SK-N-SH treated with all-trans-retinoic acid at 6 μM for 48 hours (cell line): ENCODE results near the gene ARHGAP18.

ENCODE experiments used
- ATAC-seq: fragments of 200-7000 bp; cut with Tn5 transposase; 3 replicates; pipeline ENCODE4 v1.9.1; 2020; ENCODE audit warnings: mild to moderate bottlenecking, moderate library complexity
- ARNTL ChIP-seq: fragments of 450-650 bp; formaldehyde crosslinking; IDR thresholded peaks from 2 replicates; pipeline ENCODE4 v1.5.0; 2020; ENCODE audit warnings: low read depth, mild to moderate bottlenecking, moderate library complexity, borderline replicate concordance
- BACH2 ChIP-seq: fragments of 250-450 bp; sonication (Bioruptor Pico); IDR thresholded peaks from 2 replicates; pipeline ENCODE4 v1.9.0; 2021; ENCODE audit warnings: mild to moderate bottlenecking, borderline replicate concordance
- CREB5 ChIP-seq: fragments of 250-450 bp; sonication (Bioruptor Pico); IDR thresholded peaks from 2 replicates; pipeline ENCODE4 v1.5.1; 2020; ENCODE audit warnings: low read depth, mild to moderate bottlenecking, moderate library complexity
- CSDC2 ChIP-seq: fragments of 250-450 bp; sonication (Bioruptor Pico); IDR thresholded peaks from 2 replicates; pipeline ENCODE4 v1.5.0; 2020; ENCODE audit warnings: mild to moderate bottlenecking, moderate library complexity
- CSRNP3 ChIP-seq: fragments of 250-450 bp; sonication (Bioruptor Pico); IDR thresholded peaks from 2 replicates; pipeline ENCODE4 v1.5.1; 2021; ENCODE audit warnings: mild to moderate bottlenecking, moderate library complexity
- ESRRG ChIP-seq: fragments of 250-450 bp; sonication (Bioruptor Pico); IDR thresholded peaks from 2 replicates; pipeline ENCODE4 v1.6.1; 2021; ENCODE audit warnings: mild to moderate bottlenecking
- ISL1 ChIP-seq: fragments of 250-450 bp; sonication (Bioruptor Pico); IDR thresholded peaks from 2 replicates; pipeline ENCODE4 v2.1.2; 2022; ENCODE audit warnings: mild to moderate bottlenecking, moderate library complexity
- PATZ1 ChIP-seq: fragments of 250-450 bp; sonication (Bioruptor Pico); IDR thresholded peaks from 2 replicates; pipeline ENCODE4 v1.8.0; 2020; ENCODE audit warnings: mild to moderate bottlenecking, moderate library complexity, borderline replicate concordance
- PPARA ChIP-seq: fragments of 250-450 bp; sonication (Bioruptor Pico); IDR thresholded peaks from 2 replicates; pipeline ENCODE4 v1.5.0; 2020; ENCODE audit warnings: mild to moderate bottlenecking, borderline replicate concordance
- RARB ChIP-seq: fragments of 250-450 bp; sonication (Bioruptor Pico); IDR thresholded peaks from 2 replicates; pipeline ENCODE4 v1.8.0; 2021; ENCODE audit warnings: mild to moderate bottlenecking, moderate library complexity
- TOX ChIP-seq: fragments of 250-450 bp; sonication (Bioruptor Pico); IDR thresholded peaks from 2 replicates; pipeline ENCODE4 v1.8.0; 2021; ENCODE audit warnings: mild to moderate bottlenecking, moderate library complexity, borderline replicate concordance
- TSHZ2 ChIP-seq: fragments of 250-450 bp; sonication (Bioruptor Pico); IDR thresholded peaks from 2 replicates; pipeline ENCODE4 v1.5.0; 2020; ENCODE audit warnings: mild to moderate bottlenecking, moderate library complexity
- ZC3H10 ChIP-seq: fragments of 250-450 bp; sonication (Bioruptor Pico); IDR thresholded peaks from 2 replicates; pipeline ENCODE4 v1.5.1; 2021; ENCODE audit warnings: mild to moderate bottlenecking, moderate library complexity
- ZFP30 ChIP-seq: fragments of 450-650 bp; formaldehyde crosslinking; IDR thresholded peaks from 2 replicates; pipeline ENCODE4 v1.5.0; 2022; ENCODE audit warnings: mild to moderate bottlenecking, moderate library complexity
- ZNF565 ChIP-seq: fragments of 450-650 bp; formaldehyde crosslinking; conservative IDR thresholded peaks from 2 replicates; pipeline ENCODE4 v1.5.0; 2020; ENCODE audit warnings: low read depth, mild to moderate bottlenecking, moderate library complexity
- ZNF70 ChIP-seq: fragments of 450-650 bp; formaldehyde crosslinking; IDR thresholded peaks from 2 replicates; pipeline ENCODE4 v1.5.0; 2020; ENCODE audit warnings: mild to moderate bottlenecking, moderate library complexity

The ARHGAP18 gene

GRCh38 chr6:129740013-129740412, 30.0 kb upstream of the ARHGAP18 start:
- no peak for ATAC-seq
- TF ChIP-seq CSDC2 (CRISPR knock-in tag) (no peak), ZC3H10 (no peak), RARB (CRISPR knock-in tag) (no peak), ZNF70 (CRISPR knock-in tag) (no peak), ISL1 (CRISPR knock-in tag) (no peak), ZFP30 (CRISPR knock-in tag) (no peak), CREB5 (CRISPR knock-in tag) (no peak), BACH2 (CRISPR knock-in tag) (no peak), PATZ1 (CRISPR knock-in tag) (no peak), TSHZ2 (CRISPR knock-in tag) (no peak), PPARA (CRISPR knock-in tag) (no peak), TOX (no peak)

GRCh38 chr6:129736105-129736504, 26.1 kb upstream of the ARHGAP18 start:
- no peak for TF ChIP-seq CSRNP3 (CRISPR knock-in tag)
- TF ChIP-seq ZNF565 (CRISPR knock-in tag) = no peak
- no peak for TF ChIP-seq ARNTL (CRISPR knock-in tag)
- TF ChIP-seq ZNF70 (CRISPR knock-in tag) = no peak
- TF ChIP-seq ESRRG = no peak
- TF ChIP-seq CSDC2 (CRISPR knock-in tag) = no peak
- TF ChIP-seq TOX = no peak
- TF ChIP-seq RARB (CRISPR knock-in tag) = no peak
- ATAC-seq = no peak

GRCh38 chr6:129733290-129733689, 23.3 kb upstream of the ARHGAP18 start:
- no peak for ATAC-seq
- TF ChIP-seq TOX = no peak
- TF ChIP-seq ZC3H10 = no peak
- TF ChIP-seq ZNF70 (CRISPR knock-in tag) = no peak
- no peak for TF ChIP-seq PATZ1 (CRISPR knock-in tag)
- no peak for TF ChIP-seq ZNF565 (CRISPR knock-in tag)
- TF ChIP-seq, all 23 proteins: peak for 0

GRCh38 chr6:129732542-129732941, 22.6 kb upstream of the ARHGAP18 start:
- ATAC-seq = no peak
- TF ChIP-seq CREB5 (CRISPR knock-in tag) (no peak), ZNF565 (CRISPR knock-in tag) (no peak)
